ENCODE data around the gene ACBD3.

The ACBD3 gene

DNA sequence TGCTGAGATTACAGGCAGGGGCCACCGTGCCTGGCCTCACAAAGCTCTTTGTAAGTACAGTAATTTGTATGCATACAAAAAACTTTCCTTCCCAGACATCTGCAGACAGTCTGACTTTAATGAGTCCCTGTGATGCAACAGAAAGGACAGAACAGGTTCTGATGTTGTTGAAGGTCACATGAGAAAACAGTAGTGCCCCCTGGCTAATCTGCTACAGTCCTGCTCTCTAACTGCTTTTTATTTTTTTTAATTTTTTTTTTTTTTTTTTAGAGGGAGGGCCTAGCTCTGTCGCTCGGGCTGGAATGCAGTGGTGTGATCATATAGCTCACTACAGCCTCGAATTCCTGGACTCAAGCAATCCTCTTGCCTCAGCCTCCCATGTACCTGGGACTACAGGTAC, 36.7 kb downstream of the ACBD3 start:
- TF ChIP-seq CTCF (IDR thresholded peaks at IDR 0.05; ENCODE audit: low read depth, low read length) = peak; percentile 16
- H3K4me3 ChIP-seq (ENCODE audit: low read depth, low read length) = no peak overlapping the region
- in situ Hi-C loops (cut with HindIII; ENCODE audit: low sequenced_read_pairs) = no loop called here
- DNase-seq (ENCODE audit: low read depth, low spot score) = no peak

DNA sequence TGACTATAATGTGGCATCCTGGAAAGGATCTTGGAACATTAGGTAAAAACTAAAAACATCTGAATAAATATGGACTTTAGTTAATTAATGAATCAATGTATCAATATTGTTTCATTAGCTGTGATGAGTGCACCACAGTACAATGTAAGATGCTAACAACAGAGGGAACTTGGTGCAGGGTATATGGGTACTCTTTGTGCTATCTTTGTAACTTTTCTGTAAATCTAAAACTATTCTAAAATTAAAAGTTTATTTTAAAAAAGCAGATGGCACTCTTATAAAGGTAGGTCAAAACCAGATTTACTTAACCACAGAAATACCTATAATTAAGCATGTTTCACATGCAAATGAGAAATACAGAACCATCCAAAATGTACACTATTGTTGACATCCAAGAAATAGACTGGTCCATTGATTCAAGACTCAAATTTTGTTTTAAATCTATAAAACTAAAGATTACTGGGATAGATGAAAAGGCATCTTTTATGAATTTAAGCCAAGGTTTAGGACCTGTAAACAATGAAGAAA, 38.4 kb downstream of the ACBD3 start:
- TF ChIP-seq CTCF (IDR thresholded peaks at IDR 0.05; ENCODE audit: low read depth, low read length) = no peak
- in situ Hi-C loops (cut with HindIII; ENCODE audit: low sequenced_read_pairs) = no loop called here
- no peak overlapping the region for H3K4me3 ChIP-seq (ENCODE audit: low read depth, low read length)
- no peak for DNase-seq (ENCODE audit: low read depth, low spot score)

GRCh38 chr1:226144045-226144444, 42.5 kb downstream of the ACBD3 start:
- in situ Hi-C loops (cut with HindIII; ENCODE audit: low sequenced_read_pairs) = no loop called here
- DNase-seq (ENCODE audit: low read depth, low spot score) = no peak
- H3K4me3 ChIP-seq (ENCODE audit: low read depth, low read length) = no peak overlapping the region
- TF ChIP-seq CTCF (IDR thresholded peaks at IDR 0.05; ENCODE audit: low read depth, low read length) = no peak

GRCh38 chr1:226135709-226136108, 50.8 kb downstream of the ACBD3 start:
- in situ Hi-C loops (cut with HindIII; ENCODE audit: low sequenced_read_pairs) = no loop called here
- no peak overlapping the region for H3K4me3 ChIP-seq (ENCODE audit: low read depth, low read length)
- no peak for TF ChIP-seq CTCF (IDR thresholded peaks at IDR 0.05; ENCODE audit: low read depth, low read length)
- DNase-seq (ENCODE audit: low read depth, low spot score) = no peak

- no peak overlapping the region for H3K4me3 ChIP-seq (ENCODE audit: low read depth, low read length)
- in situ Hi-C loops (cut with HindIII; ENCODE audit: low sequenced_read_pairs) = no loop called here
- DNase-seq (ENCODE audit: low read depth, low spot score) = no peak
- no peak for TF ChIP-seq CTCF (IDR thresholded peaks at IDR 0.05; ENCODE audit: low read depth, low read length)
Observed at GRCh38 chr1:226135059-226135651, 51.4 kb downstream of the ACBD3 start.

- no peak for TF ChIP-seq CTCF (IDR thresholded peaks at IDR 0.05; ENCODE audit: low read depth, low read length)
- in situ Hi-C loops (cut with HindIII; ENCODE audit: low sequenced_read_pairs) = no loop called here
- DNase-seq (ENCODE audit: low read depth, low spot score) = no peak
- H3K4me3 ChIP-seq (ENCODE audit: low read depth, low read length) = no peak overlapping the region
Observed at GRCh38 chr1:226134170-226135058, 52.1 kb downstream of the ACBD3 start.

Data from astrocyte of the spinal cord (primary cell).